ENCODE measurements around the gene COX10.

COX10 gene

GRCh38 chr17:14153374-14153773 is 84.1 kb downstream of the COX10 start:
- Histone ChIP-seq H3K36me3 (replicated peaks; ENCODE audit: low read depth, low read length) (no peaks in the 10 kb centered on the region), H2AFZ (ENCODE audit: low read depth, low read length) (no peak overlapping the region), H3K27me3 (ENCODE audit: low read depth, low read length) (no peaks in the 10 kb centered on the region), H3K9ac (ENCODE audit: low read length) (no peak overlapping the region), H3K9me3 (ENCODE audit: insufficient read depth, low read length) (no peaks in the 10 kb centered on the region), H3K79me2 (ENCODE audit: low read length) (no peaks in the 10 kb centered on the region), H3K27ac (ENCODE audit: low read length) (no peak overlapping the region), H3K4me2 (ENCODE audit: low read length) (no peak overlapping the region), H3K4me1 (ENCODE audit: low read length) (no peaks in the 10 kb centered on the region), H4K20me1 (ENCODE audit: insufficient read depth, low read length) (no peaks in the 10 kb centered on the region), H3K4me3 (ENCODE audit: low read length) (no peak overlapping the region)
- TF ChIP-seq CTCF (IDR thresholded peaks at IDR 0.05; ENCODE audit: low read depth, low read length): no peak
- TF ChIP-seq EZH2phosphoT487 (IDR thresholded peaks at IDR 0.05; ENCODE audit: low read depth): no peak

- no peak overlapping the region for H3K27ac ChIP-seq (ENCODE audit: low read length)
- no peaks in the 10 kb centered on the region for H3K4me1 ChIP-seq (ENCODE audit: low read length)
- no peaks in the 10 kb centered on the region for H3K27me3 ChIP-seq (ENCODE audit: low read depth, low read length)
- H3K4me3 ChIP-seq (ENCODE audit: low read length): no peak overlapping the region
- no peaks in the 10 kb centered on the region for H4K20me1 ChIP-seq (ENCODE audit: insufficient read depth, low read length)
- no peak overlapping the region for H2AFZ ChIP-seq (ENCODE audit: low read depth, low read length)
- no peaks in the 10 kb centered on the region for H3K9me3 ChIP-seq (ENCODE audit: insufficient read depth, low read length)
- no peaks in the 10 kb centered on the region for H3K36me3 ChIP-seq (replicated peaks; ENCODE audit: low read depth, low read length)
- no peaks in the 10 kb centered on the region for H3K79me2 ChIP-seq (ENCODE audit: low read length)
- no peak overlapping the region for H3K9ac ChIP-seq (ENCODE audit: low read length)
- no peak overlapping the region for H3K4me2 ChIP-seq (ENCODE audit: low read length)
- TF ChIP-seq CTCF (IDR thresholded peaks at IDR 0.05; ENCODE audit: low read depth, low read length) (no peak), EZH2phosphoT487 (IDR thresholded peaks at IDR 0.05; ENCODE audit: low read depth) (no peak)
Measured at GRCh38 chr17:14156689-14157088, 87.4 kb downstream of the COX10 start.

- Histone ChIP-seq H3K4me3 (ENCODE audit: low read length) (no peak overlapping the region), H3K79me2 (ENCODE audit: low read length) (no peaks in the 10 kb centered on the region), H3K4me2 (ENCODE audit: low read length) (no peak overlapping the region), H3K4me1 (ENCODE audit: low read length) (no peaks in the 10 kb centered on the region), H3K9me3 (ENCODE audit: insufficient read depth, low read length) (no peaks in the 10 kb centered on the region), H3K36me3 (replicated peaks; ENCODE audit: low read depth, low read length) (no peaks in the 10 kb centered on the region), H2AFZ (ENCODE audit: low read depth, low read length) (no peak overlapping the region), H3K27me3 (ENCODE audit: low read depth, low read length) (no peaks in the 10 kb centered on the region), H3K9ac (ENCODE audit: low read length) (no peak overlapping the region), H3K27ac (ENCODE audit: low read length) (no peak overlapping the region), H4K20me1 (ENCODE audit: insufficient read depth, low read length) (no peaks in the 10 kb centered on the region)
- TF ChIP-seq CTCF (IDR thresholded peaks at IDR 0.05; ENCODE audit: low read depth, low read length) (no peak), EZH2phosphoT487 (IDR thresholded peaks at IDR 0.05; ENCODE audit: low read depth) (no peak)
Measured at GRCh38 chr17:14157822-14158221, 88.5 kb downstream of the COX10 start.

- H3K27ac ChIP-seq (ENCODE audit: low read length): no peak overlapping the region
- no peaks in the 10 kb centered on the region for H3K9me3 ChIP-seq (ENCODE audit: insufficient read depth, low read length)
- TF ChIP-seq CTCF (IDR thresholded peaks at IDR 0.05; ENCODE audit: low read depth, low read length) (no peak), EZH2phosphoT487 (IDR thresholded peaks at IDR 0.05; ENCODE audit: low read depth) (no peak)
- H3K4me3 ChIP-seq (ENCODE audit: low read length): no peak overlapping the region
- no peak overlapping the region for H3K4me2 ChIP-seq (ENCODE audit: low read length)
- H3K79me2 ChIP-seq (ENCODE audit: low read length): no peaks in the 10 kb centered on the region
- H3K36me3 ChIP-seq (replicated peaks; ENCODE audit: low read depth, low read length): no peaks in the 10 kb centered on the region
- no peaks in the 10 kb centered on the region for H3K4me1 ChIP-seq (ENCODE audit: low read length)
- H3K27me3 ChIP-seq (ENCODE audit: low read depth, low read length): no peaks in the 10 kb centered on the region
- H4K20me1 ChIP-seq (ENCODE audit: insufficient read depth, low read length): no peaks in the 10 kb centered on the region
- no peak overlapping the region for H2AFZ ChIP-seq (ENCODE audit: low read depth, low read length)
- H3K9ac ChIP-seq (ENCODE audit: low read length): no peak overlapping the region
Measured at GRCh38 chr17:14158707-14159106, 89.4 kb downstream of the COX10 start.

Measured in OCI-LY3 (cell line).